Measurements from ENCODE around the gene DEF6. TPM values are rescaled to one million over a fixed set of nuclear protein-coding genes. Genes with fewer than 3 reads are reported as not detected.
"Not testable (repeated sequence)": the region's sequence is repeated elsewhere in the genome, so short reads cannot be mapped to it uniquely, and the experiment has no call there.

The DEF6 gene
- total RNA-seq, 1 donor from 2014 or later, result 2.2 TPM

GRCh38 chr6:35308543-35308942 is 10.9 kb downstream of the DEF6 start:
- H3K4me3 ChIP-seq (ENCODE audit: insufficient read depth, low read depth, low read length); H3K36me3 Mint-ChIP-seq (ENCODE audit: low read depth, unreplicated experiment); H3K4me2 ChIP-seq (ENCODE audit: low read length); FAIRE-seq; H3K27ac ChIP-seq (ENCODE audit: low read depth, low read length); H2AFZ ChIP-seq (ENCODE audit: low read depth, low read length); H3K36me3 ChIP-seq (ENCODE audit: insufficient read depth, low read length); H3K9me3 Mint-ChIP-seq (ENCODE audit: unreplicated experiment); H3K79me2 ChIP-seq (ENCODE audit: insufficient read depth, low read length); H3K27me3 ChIP-seq (ENCODE audit: insufficient read depth, low read length); H3K9ac ChIP-seq (ENCODE audit: low read length); H3K27ac Mint-ChIP-seq (ENCODE audit: unreplicated experiment); H4K20me1 ChIP-seq (ENCODE audit: insufficient read depth, low read length); H3K4me1 ChIP-seq (ENCODE audit: insufficient read depth, low read length); H3K4me1 Mint-ChIP-seq (ENCODE audit: low read depth, unreplicated experiment); H3K4me3 Mint-ChIP-seq (ENCODE audit: unreplicated experiment); H3K9me3 ChIP-seq (ENCODE audit: insufficient read depth, low read depth, low read length); DNase-seq (ENCODE audit: low read depth): not testable (repeated sequence)
- H3K27me3 Mint-ChIP-seq (ENCODE audit: low read depth, unreplicated experiment), result peaks cover 35% of the 10 kb centered on the region

- H4K20me1 ChIP-seq (ENCODE audit: insufficient read depth, low read length), result no peaks in the 10 kb centered on the region
- H3K9me3 ChIP-seq (ENCODE audit: insufficient read depth, low read depth, low read length), result no peaks in the 10 kb centered on the region
- FAIRE-seq (no peak), DNase-seq (ENCODE audit: low read depth) (no peak)
- H3K4me3 ChIP-seq (ENCODE audit: insufficient read depth, low read depth, low read length), result no peak overlapping the region
- H3K27ac ChIP-seq (ENCODE audit: low read depth, low read length), result no peak overlapping the region
- no peaks in the 10 kb centered on the region for H3K79me2 ChIP-seq (ENCODE audit: insufficient read depth, low read length)
- H3K36me3 ChIP-seq (ENCODE audit: insufficient read depth, low read length), result no peaks in the 10 kb centered on the region
- Mint-ChIP-seq H3K27me3 (ENCODE audit: low read depth, unreplicated experiment) (peaks cover 35% of the 10 kb centered on the region), H3K36me3 (ENCODE audit: low read depth, unreplicated experiment) (no peaks in the 10 kb centered on the region), H3K4me3 (ENCODE audit: unreplicated experiment) (no peak overlapping the region), H3K4me1 (ENCODE audit: low read depth, unreplicated experiment) (no peaks in the 10 kb centered on the region), H3K27ac (ENCODE audit: unreplicated experiment) (no peak overlapping the region), H3K9me3 (ENCODE audit: unreplicated experiment) (peaks cover 1% of the 10 kb centered on the region)
- no peak overlapping the region for H2AFZ ChIP-seq (ENCODE audit: low read depth, low read length)
- peaks cover 9% of the 10 kb centered on the region for H3K27me3 ChIP-seq (ENCODE audit: insufficient read depth, low read length)
- TF ChIP-seq CTCF (IDR thresholded peaks at IDR 0.05; ENCODE audit: insufficient read depth, low read depth, low read length) (no peak), EZH2 (IDR thresholded peaks at IDR 0.05; ENCODE audit: insufficient read depth, low read length) (no peak)
- H3K4me2 ChIP-seq (ENCODE audit: low read length), result no peak overlapping the region
- no peaks in the 10 kb centered on the region for H3K4me1 ChIP-seq (ENCODE audit: insufficient read depth, low read length)
- H3K9ac ChIP-seq (ENCODE audit: low read length), result no peak overlapping the region
Measured at GRCh38 chr6:35309611-35310264, 12.1 kb downstream of the DEF6 start.

DNA sequence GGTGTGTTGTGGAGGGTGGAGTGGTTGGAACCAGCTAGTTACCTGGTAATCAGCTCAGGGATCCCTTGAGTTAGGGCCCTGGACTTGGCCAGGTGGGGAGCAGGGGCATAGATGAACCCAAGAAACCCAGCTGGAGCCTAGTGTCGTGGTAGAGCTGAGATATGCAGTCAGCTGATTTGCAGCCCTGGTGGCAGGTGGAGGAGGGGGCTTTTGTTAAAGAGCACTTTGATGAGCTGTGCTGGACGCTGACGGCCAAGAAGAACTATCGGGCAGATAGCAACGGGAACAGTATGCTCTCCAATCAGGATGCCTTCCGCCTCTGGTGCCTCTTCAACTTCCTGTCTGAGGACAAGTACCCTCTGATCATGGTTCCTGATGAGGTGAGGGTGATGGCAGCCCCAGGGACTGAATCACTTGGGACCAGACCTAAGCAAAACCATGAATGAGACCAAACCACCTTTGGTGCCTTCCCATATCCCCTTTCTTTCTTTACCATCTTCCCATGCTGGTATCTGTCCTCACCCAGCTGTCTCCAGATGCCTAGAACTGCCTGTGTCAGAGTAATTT is 12.7 kb downstream of the DEF6 start:
- Histone ChIP-seq H3K4me2 (ENCODE audit: low read length) (no peak overlapping the region), H3K27me3 (ENCODE audit: insufficient read depth, low read length) (peaks cover 13% of the 10 kb centered on the region), H2AFZ (ENCODE audit: low read depth, low read length) (no peak overlapping the region), H3K36me3 (ENCODE audit: insufficient read depth, low read length) (no peaks in the 10 kb centered on the region), H3K4me1 (ENCODE audit: insufficient read depth, low read length) (no peaks in the 10 kb centered on the region), H3K9me3 (ENCODE audit: insufficient read depth, low read depth, low read length) (no peaks in the 10 kb centered on the region), H3K27ac (ENCODE audit: low read depth, low read length) (no peak overlapping the region), H3K4me3 (ENCODE audit: insufficient read depth, low read depth, low read length) (no peak overlapping the region), H4K20me1 (ENCODE audit: insufficient read depth, low read length) (no peaks in the 10 kb centered on the region), H3K79me2 (ENCODE audit: insufficient read depth, low read length) (no peaks in the 10 kb centered on the region), H3K9ac (ENCODE audit: low read length) (no peak overlapping the region)
- TF ChIP-seq EZH2 (IDR thresholded peaks at IDR 0.05; ENCODE audit: insufficient read depth, low read length) (no peak), CTCF (IDR thresholded peaks at IDR 0.05; ENCODE audit: insufficient read depth, low read depth, low read length) (no peak)
- DNase-seq (ENCODE audit: low read depth), result no peak
- Mint-ChIP-seq H3K27me3 (ENCODE audit: low read depth, unreplicated experiment) (peaks cover 35% of the 10 kb centered on the region), H3K4me3 (ENCODE audit: unreplicated experiment) (no peak overlapping the region), H3K36me3 (ENCODE audit: low read depth, unreplicated experiment) (no peaks in the 10 kb centered on the region), H3K9me3 (ENCODE audit: unreplicated experiment) (peaks cover 1% of the 10 kb centered on the region), H3K27ac (ENCODE audit: unreplicated experiment) (no peak overlapping the region), H3K4me1 (ENCODE audit: low read depth, unreplicated experiment) (no peaks in the 10 kb centered on the region)
- FAIRE-seq, result no peak
